ENCODE results near the gene ZNF385D. TPM values are rescaled to one million over a fixed set of nuclear protein-coding genes. Genes with fewer than 3 reads are reported as not detected.

The ZNF385D gene
- total RNA-seq, 1 experiment from 2014 or later = 5.9 TPM

DNA sequence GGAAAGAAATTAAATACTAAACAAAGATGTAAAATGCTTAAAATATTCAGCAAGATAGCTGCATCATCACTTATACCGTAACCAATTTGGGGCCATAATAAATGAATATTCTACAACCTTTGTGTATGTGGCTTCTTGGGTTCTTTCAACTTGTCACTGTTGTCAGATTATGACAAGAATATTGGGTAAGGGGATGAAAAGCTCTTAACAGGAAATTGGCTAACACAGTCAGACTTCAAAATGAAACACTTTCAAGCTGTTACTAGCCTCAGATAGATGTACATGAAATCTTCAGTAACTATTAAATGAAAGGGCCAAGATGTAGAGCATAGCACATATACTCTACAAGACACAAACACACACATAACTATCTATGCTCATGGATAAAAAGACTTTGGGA lies 38.7 kb upstream of the ZNF385D start:
- H3K4me1 ChIP-seq (ENCODE audit: insufficient read depth, low read length) = no peaks in the 10 kb centered on the region
- no peak overlapping the region for H2AFZ ChIP-seq (ENCODE audit: low read length)
- no peak for TF ChIP-seq EZH2 (IDR thresholded peaks at IDR 0.05; ENCODE audit: low read length, unreplicated experiment)
- TF ChIP-seq EZH2phosphoT487 (IDR thresholded peaks at IDR 0.05; ENCODE audit: borderline replicate concordance, low read length) = no peak
- no peak for TF ChIP-seq CTCF (conservative IDR thresholded peaks at IDR 0.05; ENCODE audit: low read depth, low read length)
- no peaks in the 10 kb centered on the region for H4K20me1 ChIP-seq (ENCODE audit: low read length)
- H3K9ac ChIP-seq (ENCODE audit: low read length) = no peak overlapping the region
- H3K79me2 ChIP-seq (ENCODE audit: low read length) = no peaks in the 10 kb centered on the region
- DNase-seq (no peak), ATAC-seq (no peak)
- H3K4me2 ChIP-seq (ENCODE audit: low read length) = no peak overlapping the region
- no peaks in the 10 kb centered on the region for H3K9me3 ChIP-seq (ENCODE audit: low read length)
- H3K9me2 ChIP-seq (replicated peaks; ENCODE audit: low read length) = no peaks in the 10 kb centered on the region
- intact Hi-C loops (cut with micrococcal nuclease) = no loop called here
- H3K36me3 ChIP-seq (ENCODE audit: low read depth, low read length) = no peaks in the 10 kb centered on the region
- ChIA-PET CTCF (no interaction called here), POLR2A (ENCODE audit: unreplicated experiment) (no interaction called here)
- H3K27ac ChIP-seq (ENCODE audit: low read length) = no peak overlapping the region
- H3F3A ChIP-seq (ENCODE audit: low read length, unreplicated experiment) = no peaks in the 10 kb centered on the region
- H3K27me3 ChIP-seq (ENCODE audit: low read length) = no peaks in the 10 kb centered on the region
- no peak overlapping the region for H3K4me3 ChIP-seq (ENCODE audit: low read length)
- no TSS peak for BruUV-seq (replicated peaks)

DNA sequence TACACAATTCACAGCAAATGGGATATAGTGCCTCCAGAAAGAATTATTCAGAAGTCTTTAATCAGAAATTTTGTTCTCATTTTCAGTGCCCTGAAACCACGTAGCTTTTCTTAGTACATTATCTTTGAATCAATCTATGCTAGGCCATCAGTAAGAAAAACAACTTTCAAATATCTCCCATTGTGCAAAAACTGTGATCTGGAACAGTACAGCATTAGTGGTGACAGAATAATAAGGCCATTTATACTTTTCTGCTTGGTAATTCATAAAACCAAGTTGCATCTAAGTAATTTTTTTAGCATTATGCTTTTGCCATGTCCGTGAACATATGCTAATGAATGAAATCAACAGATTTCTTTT lies 35.4 kb upstream of the ZNF385D start:
- Histone ChIP-seq H3K27ac (ENCODE audit: low read length) (no peak overlapping the region), H3K4me2 (ENCODE audit: low read length) (no peak overlapping the region), H3K9me2 (replicated peaks; ENCODE audit: low read length) (no peaks in the 10 kb centered on the region), H4K20me1 (ENCODE audit: low read length) (no peaks in the 10 kb centered on the region), H3K9ac (ENCODE audit: low read length) (no peak overlapping the region), H2AFZ (ENCODE audit: low read length) (no peak overlapping the region), H3K36me3 (ENCODE audit: low read depth, low read length) (no peaks in the 10 kb centered on the region), H3K79me2 (ENCODE audit: low read length) (no peaks in the 10 kb centered on the region), H3K9me3 (ENCODE audit: low read length) (no peaks in the 10 kb centered on the region), H3K4me1 (ENCODE audit: insufficient read depth, low read length) (peaks cover 7% of the 10 kb centered on the region), H3K4me3 (ENCODE audit: low read length) (no peak overlapping the region), H3K27me3 (ENCODE audit: low read length) (no peaks in the 10 kb centered on the region), H3F3A (ENCODE audit: low read length, unreplicated experiment) (no peaks in the 10 kb centered on the region)
- no peak for TF ChIP-seq EZH2 (IDR thresholded peaks at IDR 0.05; ENCODE audit: low read length, unreplicated experiment)
- no peak for TF ChIP-seq CTCF (conservative IDR thresholded peaks at IDR 0.05; ENCODE audit: low read depth, low read length)
- no peak for TF ChIP-seq EZH2phosphoT487 (IDR thresholded peaks at IDR 0.05; ENCODE audit: borderline replicate concordance, low read length)
- no TSS peak for BruUV-seq (replicated peaks)
- intact Hi-C loops (cut with micrococcal nuclease) = no loop called here
- CTCF ChIA-PET = interaction anchor here (0.6 kb wide), 1 partner anchor 306 kb away, joined by 3 read pairs; no protein-coding TSS in a partner anchor
- ATAC-seq (no peak), DNase-seq (no peak)
- POLR2A ChIA-PET (ENCODE audit: unreplicated experiment) = no interaction called here

DNA sequence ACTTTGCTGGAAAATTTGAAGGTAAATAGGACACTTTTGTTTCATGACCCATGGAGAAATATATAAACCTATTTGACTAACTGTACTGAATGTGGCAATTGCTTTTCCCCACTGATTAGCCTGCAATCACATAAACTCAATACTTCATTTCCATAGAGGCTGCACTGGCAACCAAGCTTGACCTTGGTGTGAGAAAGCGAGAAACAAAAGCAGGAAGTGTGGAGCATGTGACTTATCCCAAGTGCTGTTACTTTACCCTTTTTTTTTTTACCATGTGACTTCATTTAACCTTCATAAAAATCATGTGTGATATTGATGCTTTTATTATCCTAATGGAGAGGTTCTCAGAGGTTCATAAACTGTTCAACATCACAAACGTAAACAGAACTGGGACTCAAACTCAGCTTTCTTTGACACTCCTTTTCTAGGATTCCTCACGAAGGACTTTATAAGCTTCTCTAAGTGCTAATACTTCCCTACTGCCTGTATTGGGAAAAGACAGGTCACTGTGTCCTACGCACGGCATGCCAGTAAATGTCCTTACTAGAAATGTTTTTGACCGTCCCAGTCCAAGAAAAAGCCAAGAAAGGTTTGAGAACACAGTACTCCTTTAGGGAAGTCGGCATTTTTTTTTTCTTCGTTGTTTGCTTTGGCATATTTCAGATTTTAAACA lies 34.9 kb upstream of the ZNF385D start:
- POLR2A ChIA-PET (ENCODE audit: unreplicated experiment) = no interaction called here
- Histone ChIP-seq H3K4me2 (ENCODE audit: low read length) (no peak overlapping the region), H3K79me2 (ENCODE audit: low read length) (no peaks in the 10 kb centered on the region), H3K27me3 (ENCODE audit: low read length) (no peaks in the 10 kb centered on the region), H3K4me1 (ENCODE audit: insufficient read depth, low read length) (peaks cover 10% of the 10 kb centered on the region), H2AFZ (ENCODE audit: low read length) (no peak overlapping the region), H3K27ac (ENCODE audit: low read length) (no peak overlapping the region), H3K9me3 (ENCODE audit: low read length) (no peaks in the 10 kb centered on the region), H3F3A (ENCODE audit: low read length, unreplicated experiment) (no peaks in the 10 kb centered on the region), H4K20me1 (ENCODE audit: low read length) (no peaks in the 10 kb centered on the region), H3K9ac (ENCODE audit: low read length) (no peak overlapping the region), H3K9me2 (replicated peaks; ENCODE audit: low read length) (no peaks in the 10 kb centered on the region), H3K4me3 (ENCODE audit: low read length) (no peak overlapping the region), H3K36me3 (ENCODE audit: low read depth, low read length) (no peaks in the 10 kb centered on the region)
- ATAC-seq (no peak), DNase-seq (no peak)
- BruUV-seq (replicated peaks) = no TSS peak
- no peak for TF ChIP-seq EZH2 (IDR thresholded peaks at IDR 0.05; ENCODE audit: low read length, unreplicated experiment)
- no peak for TF ChIP-seq CTCF (conservative IDR thresholded peaks at IDR 0.05; ENCODE audit: low read depth, low read length)
- TF ChIP-seq EZH2phosphoT487 (IDR thresholded peaks at IDR 0.05; ENCODE audit: borderline replicate concordance, low read length) = no peak
- CTCF ChIA-PET = interaction anchor here (0.6 kb wide), 1 partner anchor 305 kb away, joined by 3 read pairs; no protein-coding TSS in a partner anchor
- intact Hi-C loops (cut with micrococcal nuclease) = no loop called here

All from PC-3 (cell line).